ENCODE measurements around the gene FBH1.

DNA sequence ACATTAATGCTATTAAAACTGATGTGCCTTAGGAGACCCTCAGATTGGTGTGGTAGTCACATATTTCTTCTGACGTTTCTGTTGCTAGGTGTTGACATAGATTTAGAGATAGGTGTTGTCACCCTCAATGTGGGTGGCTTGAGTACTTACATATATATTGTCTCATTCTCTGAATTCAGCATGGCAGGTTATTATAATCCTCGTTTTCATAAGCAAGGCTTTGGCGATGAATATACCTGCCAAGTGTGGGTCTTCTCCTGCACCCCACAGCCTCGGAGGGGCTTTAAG lies 7.0 kb downstream of the FBH1 start:
- TF ChIP-seq, protein P1, sequence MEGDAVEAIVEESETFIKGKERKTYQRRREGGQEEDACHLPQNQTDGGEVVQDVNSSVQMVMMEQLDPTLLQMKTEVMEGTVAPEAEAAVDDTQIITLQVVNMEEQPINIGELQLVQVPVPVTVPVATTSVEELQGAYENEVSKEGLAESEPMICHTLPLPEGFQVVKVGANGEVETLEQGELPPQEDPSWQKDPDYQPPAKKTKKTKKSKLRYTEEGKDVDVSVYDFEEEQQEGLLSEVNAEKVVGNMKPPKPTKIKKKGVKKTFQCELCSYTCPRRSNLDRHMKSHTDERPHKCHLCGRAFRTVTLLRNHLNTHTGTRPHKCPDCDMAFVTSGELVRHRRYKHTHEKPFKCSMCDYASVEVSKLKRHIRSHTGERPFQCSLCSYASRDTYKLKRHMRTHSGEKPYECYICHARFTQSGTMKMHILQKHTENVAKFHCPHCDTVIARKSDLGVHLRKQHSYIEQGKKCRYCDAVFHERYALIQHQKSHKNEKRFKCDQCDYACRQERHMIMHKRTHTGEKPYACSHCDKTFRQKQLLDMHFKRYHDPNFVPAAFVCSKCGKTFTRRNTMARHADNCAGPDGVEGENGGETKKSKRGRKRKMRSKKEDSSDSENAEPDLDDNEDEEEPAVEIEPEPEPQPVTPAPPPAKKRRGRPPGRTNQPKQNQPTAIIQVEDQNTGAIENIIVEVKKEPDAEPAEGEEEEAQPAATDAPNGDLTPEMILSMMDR (IDR thresholded peaks at IDR 0.05; ENCODE audit: borderline replicate concordance, extremely low read depth, low read length, poor library complexity, severe bottlenecking) = no peak
- TF ChIP-seq EZH2 (IDR thresholded peaks at IDR 0.05; ENCODE audit: borderline replicate concordance, low read depth, low read length, severe bottlenecking) = no peak

Data from DND-41 (cell line).